Gastroesophageal sphincter (tissue), 4 donors: ENCODE results near the gene IFNA16. TPM values are rescaled to one million over a fixed set of nuclear protein-coding genes. Genes with fewer than 3 reads are reported as not detected.
A peak's percentile ranks its signal among the peaks of the same experiment; 100 is the strongest.
"Not testable (repeated sequence)": the region's sequence is repeated elsewhere in the genome, so short reads cannot be mapped to it uniquely, and the experiment has no call there.

Experiments
- ATAC-seq: fragments of 150-250 bp; one replicate; pipeline ENCODE4 v1.9.1; 2016; ENCODE audit warnings: mild to moderate bottlenecking, moderate library complexity
- H3K27ac ChIP-seq, 4 donors: fragments of 200-600 bp; sonication (generic) in 3 of 4; 1 replicate in 3 of 4; 2 replicates in 1 of 4; pipeline ENCODE4 v1.5.1; 2016 to 2019
- H3K27me3 ChIP-seq: fragments of 200-600 bp; sonication (generic); one replicate; pipeline ENCODE4 v1.5.1; 2019
- H3K36me3 ChIP-seq, 2 donors: fragments of 200-600 bp; sonication (generic); one replicate each; pipeline ENCODE4 v1.5.1; 2019; ENCODE audit warnings: control low read depth in 1 of 2
- H3K4me1 ChIP-seq, 3 donors: fragments of 200-600 bp; sonication (generic); 1 replicate in 2 of 3; 2 replicates in 1 of 3; pipeline ENCODE4 v1.5.1; 2016 to 2019; ENCODE audit warnings: control low read depth in 2 of 3
- H3K4me3 ChIP-seq, 2 donors: fragments of 200-600 bp; sonication (generic); one replicate each; pipeline ENCODE4 v1.5.1; 2019; ENCODE audit warnings: mild to moderate bottlenecking in 1 of 2, moderate library complexity in 1 of 2
- H3K9me3 ChIP-seq, 3 donors: fragments of 200-600 bp; sonication (generic); one replicate each; pipeline ENCODE4 v1.5.1; 2017 to 2019; ENCODE audit warnings: control low read depth in 2 of 3
- CTCF ChIP-seq, 4 experiments: fragments of 200-600 bp in 2 of 4; fragments of 450-650 bp in 2 of 4; sonication (generic) in 1 of 4; IDR thresholded peaks; one replicate each; pipeline ENCODE4 v1.5.1; 2017 to 2019; ENCODE audit warnings: antibody characterized with exemption in 4 of 4, mild to moderate bottlenecking in 2 of 4, moderate library complexity in 2 of 4
- EP300 ChIP-seq: sonication (generic); formaldehyde crosslinking; IDR thresholded peaks from one replicate; pipeline ENCODE4 v1.6.1; 2017; ENCODE audit warnings: antibody characterized with exemption, mild to moderate bottlenecking
- POLR2A ChIP-seq, 2 donors: fragments of 450-650 bp; IDR thresholded peaks; one replicate each; pipeline ENCODE4 v1.6.1; 2017; ENCODE audit warnings: antibody characterized with exemption in 2 of 2, mild to moderate bottlenecking in 2 of 2, moderate library complexity in 1 of 2
- POLR2AphosphoS5 ChIP-seq: sonication (generic); formaldehyde crosslinking; IDR thresholded peaks from one replicate; pipeline ENCODE4 v1.6.1; 2017; ENCODE audit warnings: antibody characterized with exemption
- WGBS, 2 donors: methylation state at CpG; one replicate each; pipeline ENCODE4 v1.1.5; 2018; ENCODE audit warnings: low coverage in 1 of 2; 5-methylcytosine and 5-hydroxymethylcytosine counted together
- total RNA-seq, 4 donors: library from RNA; depleted of rRNA; stranded (reverse); fragments of >200 nt; gene quantifications; one replicate each; pipeline ENCODE4 v1.1.0, GENCODE V29; 2016

Gene IFNA16
- total RNA-seq, 4 donors from 2014 or later, result not detected

- 10 to 37% methylated on average over 3 to 4 of the region's 4 CpGs for WGBS, 2 donors
- not testable (repeated sequence) for H3K27ac ChIP-seq, H3K4me3 ChIP-seq, H3K27me3 ChIP-seq, H3K9me3 ChIP-seq, H3K4me1 ChIP-seq, H3K36me3 ChIP-seq
- ATAC-seq, result peak; percentile 62
- peak in 1 of 4 experiments; percentile 38 for TF ChIP-seq CTCF (IDR thresholded peaks at IDR 0.05)
These were observed 34.0 kb downstream of the IFNA16 start for GRCh38 chr9:21182810-21183736.

GRCh38 chr9:21174671-21175070, 42.4 kb downstream of the IFNA16 start:
- ATAC-seq, result no peak
- Histone ChIP-seq H3K4me3 (no peak overlapping the region), H3K27me3 (no peaks in the 10 kb centered on the region), H3K36me3 (no peaks in the 10 kb centered on the region), H3K27ac (no peak overlapping the region), H3K4me1 (no peaks in the 10 kb centered on the region), H3K9me3 (no peaks in the 10 kb centered on the region)
- 68 to 100% methylated on average over 2 of the region's 2 CpGs for WGBS, 2 donors
- TF ChIP-seq EP300 (no peak), POLR2A (IDR thresholded peaks at IDR 0.05) (no peak)

GRCh38 chr9:21172156-21172555, 45.0 kb downstream of the IFNA16 start:
- WGBS, 2 donors, result 92% methylated on average over 3 of the region's 3 CpGs
- H3K4me3 ChIP-seq, result no peak overlapping the region
- H3K27ac ChIP-seq, result no peak overlapping the region
- TF ChIP-seq POLR2AphosphoS5 (no peak), EP300 (no peak), POLR2A (IDR thresholded peaks at IDR 0.05) (no peak), CTCF (IDR thresholded peaks at IDR 0.05) (no peak)
- no peaks in the 10 kb centered on the region for H3K27me3 ChIP-seq
- H3K36me3 ChIP-seq, result no peaks in the 10 kb centered on the region
- H3K9me3 ChIP-seq, result no peaks in the 10 kb centered on the region
- no peaks in the 10 kb centered on the region for H3K4me1 ChIP-seq
- ATAC-seq, result no peak

DNA sequence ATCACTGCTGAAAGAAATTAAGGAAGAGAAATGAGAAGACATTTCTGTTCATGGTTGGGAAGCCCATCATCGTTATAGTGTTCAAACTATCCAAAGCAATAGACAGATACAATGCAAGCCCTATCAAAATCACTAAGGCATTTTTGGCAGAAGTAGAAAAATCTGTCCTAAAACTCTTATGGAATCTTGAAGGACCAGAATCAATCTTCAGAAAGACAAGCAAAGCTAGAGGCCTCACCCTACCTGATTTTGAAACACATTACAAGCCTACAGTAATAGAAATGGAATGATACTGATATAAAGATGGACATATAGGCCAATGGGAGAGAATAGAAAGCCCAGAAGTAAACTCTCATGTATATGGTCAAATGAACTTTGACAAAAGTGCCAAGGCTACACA, 45.8 kb downstream of the IFNA16 start:
- Histone ChIP-seq H3K9me3 (no peaks in the 10 kb centered on the region), H3K27me3 (no peaks in the 10 kb centered on the region), H3K36me3 (no peaks in the 10 kb centered on the region), H3K27ac (no peak overlapping the region), H3K4me1 (no peaks in the 10 kb centered on the region), H3K4me3 (no peak overlapping the region)
- ATAC-seq, result no peak
- TF ChIP-seq EP300, result no peak
- no peak for TF ChIP-seq POLR2AphosphoS5
- TF ChIP-seq POLR2A (IDR thresholded peaks at IDR 0.05), result no peak
- TF ChIP-seq CTCF (IDR thresholded peaks at IDR 0.05), result no peak
- WGBS, 2 donors, result 59 to 67% methylated on average over 1 of the region's 1 CpG

DNA sequence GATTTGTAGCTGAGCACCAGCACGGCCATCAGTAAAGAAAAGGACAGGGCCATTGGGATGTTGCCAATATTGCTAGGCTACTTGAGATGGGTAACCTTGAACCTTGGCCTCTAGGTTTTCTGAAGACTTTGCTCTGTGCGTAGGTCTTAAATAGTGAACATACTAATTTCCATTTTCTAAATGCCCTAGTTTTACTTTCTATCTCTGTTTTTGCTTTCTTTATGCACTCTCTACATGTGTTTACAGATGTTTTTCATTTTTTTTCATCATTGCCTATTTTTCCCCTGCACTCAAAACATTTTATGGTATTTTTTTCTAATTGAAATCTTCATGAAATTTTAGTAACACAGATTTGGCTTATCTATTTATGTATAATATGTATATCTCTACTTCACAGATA, 50.6 kb downstream of the IFNA16 start, which contains the start of gene IFNA21:
TSS of gene IFNA21 (minus strand) at position 101 of the 400 bp plus-strand sequence. CDS start at position 53, 48 bp downstream.
- not testable (repeated sequence) for H3K4me3 ChIP-seq, H3K27ac ChIP-seq, H3K9me3 ChIP-seq, H3K4me1 ChIP-seq, ATAC-seq, H3K27me3 ChIP-seq, H3K36me3 ChIP-seq
- WGBS, 2 donors, result 69% methylated on average over 2 of the region's 2 CpGs; no CpG with 5 or more reads in 1 of the 2 donors

Other genes starting within 250 kb of the IFNA16 start
- 10 to 100 TPM in 3 of 4 donors, 1 to 10 TPM in 1; 9.8 to 23.9 (median 16.9) TPM for gene HACD4, start 185.7 kb downstream of the IFNA16 start, total RNA-seq
- gene IFNB1, start 139.4 kb downstream of the IFNA16 start, total RNA-seq, result not detected
- gene IFNW1, start 75.5 kb downstream of the IFNA16 start, total RNA-seq, result not detected
- not detected for gene IFNA21, start 50.7 kb downstream of the IFNA16 start, total RNA-seq
- not detected for gene IFNA4, start 29.7 kb downstream of the IFNA16 start, total RNA-seq
- not detected for gene IFNA7, start 15.1 kb downstream of the IFNA16 start, total RNA-seq
- gene IFNA10, start 10.2 kb downstream of the IFNA16 start, total RNA-seq, result not detected
- not detected for gene IFNA17, start 10.9 kb upstream of the IFNA16 start, total RNA-seq
- gene IFNA14, start 22.7 kb upstream of the IFNA16 start, total RNA-seq, result under 1 TPM in 1 of 4 donors, not detected in 3; 0.40 TPM
- not detected for gene IFNA5, start 88.0 kb upstream of the IFNA16 start, total RNA-seq
- 10 to 100 TPM; 20.5 to 32.1 (median 24.4) TPM for gene KLHL9, start 118.1 kb upstream of the IFNA16 start, total RNA-seq
- gene IFNA6, start 133.6 kb upstream of the IFNA16 start, total RNA-seq, result not detected
- gene IFNA13, start 150.7 kb upstream of the IFNA16 start, total RNA-seq, result not detected
- gene IFNA2, start 168.1 kb upstream of the IFNA16 start, total RNA-seq, result not detected
- gene IFNA8, start 191.8 kb upstream of the IFNA16 start, total RNA-seq, result not detected
- not detected for gene IFNA1, start 223.1 kb upstream of the IFNA16 start, total RNA-seq